Mesendoderm (in vitro differentiated cells): Measurements from ENCODE around the gene TMEM89.

ENCODE experiments used
- DNase-seq: peaks from one replicate; pipeline ENCODE4 v3.0.0; 2013
- H2AK5ac ChIP-seq: 2 replicates; pipeline ENCODE4 v1.6.1; 2013; ENCODE audit warnings: low read length, inconsistent platforms
- H2BK120ac ChIP-seq: 2 replicates; pipeline ENCODE4 v1.6.1; 2013; ENCODE audit warnings: low read depth, mild to moderate bottlenecking, low read length, moderate library complexity, mixed read lengths
- H2BK15ac ChIP-seq: replicated peaks from 2 replicates; pipeline ENCODE4 v1.6.1; 2013; ENCODE audit warnings: low read depth, mild to moderate bottlenecking, moderate library complexity
- H2BK5ac ChIP-seq: 2 replicates; pipeline ENCODE4 v1.6.1; 2013; ENCODE audit warnings: low read length, inconsistent platforms
- H3K18ac ChIP-seq: 2 replicates; pipeline ENCODE4 v1.6.1; 2013; ENCODE audit warnings: mild to moderate bottlenecking, low read length, mixed read lengths
- H3K23ac ChIP-seq: one replicate; pipeline ENCODE4 v1.6.1; 2013; ENCODE audit warnings: low read length
- H3K27ac ChIP-seq: 2 replicates; pipeline ENCODE4 v1.5.1; 2013; ENCODE audit warnings: low read depth, mild to moderate bottlenecking, inconsistent platforms, low read length, moderate library complexity
- H3K27me3 ChIP-seq: 2 replicates; pipeline ENCODE4 v1.6.1; 2013; ENCODE audit warnings: low read length, control low read depth, mild to moderate bottlenecking, inconsistent platforms; ENCODE audit not compliant: insufficient read depth, poor library complexity
- H3K36me3 ChIP-seq: 2 replicates; pipeline ENCODE4 v1.6.1; 2013; ENCODE audit warnings: low read length, inconsistent platforms; ENCODE audit not compliant: control insufficient read depth, insufficient read depth
- H3K4ac ChIP-seq: one replicate; pipeline ENCODE4 v1.6.1; 2013; ENCODE audit warnings: low read depth, mild to moderate bottlenecking, low read length, moderate library complexity
- H3K4me1 ChIP-seq: 2 replicates; pipeline ENCODE4 v1.6.1; 2013; ENCODE audit warnings: low read depth, low read length, inconsistent platforms; ENCODE audit not compliant: control insufficient read depth
- H3K4me2 ChIP-seq: 2 replicates; pipeline ENCODE4 v1.6.1; 2013; ENCODE audit warnings: low read length
- H3K4me3 ChIP-seq: 2 replicates; pipeline ENCODE4 v1.5.1; 2013; ENCODE audit warnings: mild to moderate bottlenecking, low read length
- H3K56ac ChIP-seq: one replicate; pipeline ENCODE4 v1.6.1; 2013; ENCODE audit warnings: low read length
- H3K79me1 ChIP-seq: 2 replicates; pipeline ENCODE4 v1.6.1; 2013; ENCODE audit warnings: low read length, inconsistent platforms
- H3K79me2 ChIP-seq: 2 replicates; pipeline ENCODE4 v1.6.1; 2013; ENCODE audit warnings: mild to moderate bottlenecking, low read length; ENCODE audit not compliant: control insufficient read depth, insufficient read depth
- H3K9ac ChIP-seq: 2 replicates; pipeline ENCODE4 v1.6.1; 2013; ENCODE audit warnings: low read length, inconsistent platforms
- H4K5ac ChIP-seq: one replicate; pipeline ENCODE4 v1.6.1; 2013; ENCODE audit warnings: low read length
- H4K8ac ChIP-seq: one replicate; pipeline ENCODE4 v1.6.1; 2013; ENCODE audit warnings: low read depth, mild to moderate bottlenecking, control low read depth, low read length, moderate library complexity
- WGBS: extraction: QIAGEN DNeasy Blood & Tissue Kit; methylation state at CpG from one replicate; pipeline ENCODE4 v1.1.7; 2013; ENCODE audit warnings: low lambda C conversion rate, missing lambda C conversion rate; ENCODE audit not compliant: insufficient coverage; ENCODE audit errors: extremely low coverage; 5-methylcytosine and 5-hydroxymethylcytosine counted together

TMEM89 gene

GRCh38 chr3:48662145-48662752 lies 40.7 kb upstream of the TMEM89 start:
- Histone ChIP-seq H3K79me1 (no peaks in the 10 kb centered on the region), H3K79me2 (no peaks in the 10 kb centered on the region), H3K36me3 (no peaks in the 10 kb centered on the region), H3K4me3 (no peak overlapping the region), H3K23ac (no peak overlapping the region), H3K56ac (peak overlapping the region; percentile 84), H2AK5ac (no peak overlapping the region), H2BK15ac (no peak overlapping the region), H4K5ac (no peak overlapping the region), H3K4me2 (peak overlapping the region; percentile 34), H2BK120ac (no peak overlapping the region), H3K27ac (no peak overlapping the region), H2BK5ac (no peak overlapping the region), H3K27me3 (no peaks in the 10 kb centered on the region), H4K8ac (no peak overlapping the region), H3K18ac (no peak overlapping the region), H3K9ac (no peak overlapping the region), H3K4me1 (no peaks in the 10 kb centered on the region), H3K4ac (no peak overlapping the region)
- no peak for DNase-seq
- WGBS, result no CpG with 5 or more reads among the region's 46 CpGs

GRCh38 chr3:48661501-48662144 lies 40.1 kb upstream of the TMEM89 start:
- no peak overlapping the region for H4K5ac ChIP-seq
- no peak overlapping the region for H3K4ac ChIP-seq
- no peaks in the 10 kb centered on the region for H3K27me3 ChIP-seq
- no peak overlapping the region for H2AK5ac ChIP-seq
- H3K4me3 ChIP-seq, result no peak overlapping the region
- H3K9ac ChIP-seq, result peak overlapping the region; percentile 64
- H4K8ac ChIP-seq, result no peak overlapping the region
- DNase-seq, result peak; percentile 70
- no peak overlapping the region for H2BK5ac ChIP-seq
- no peaks in the 10 kb centered on the region for H3K36me3 ChIP-seq
- peaks cover 2% of the 10 kb centered on the region for H3K4me1 ChIP-seq
- no peak overlapping the region for H2BK15ac ChIP-seq
- no peak overlapping the region for H2BK120ac ChIP-seq
- H3K79me1 ChIP-seq, result no peaks in the 10 kb centered on the region
- no peaks in the 10 kb centered on the region for H3K79me2 ChIP-seq
- WGBS, result no CpG with 5 or more reads among the region's 67 CpGs
- no peak overlapping the region for H3K27ac ChIP-seq
- no peak overlapping the region for H3K23ac ChIP-seq
- no peak overlapping the region for H3K18ac ChIP-seq
- peak overlapping the region; percentile 90 for H3K4me2 ChIP-seq
- H3K56ac ChIP-seq, result peak overlapping the region; percentile 76

- H3K36me3 ChIP-seq, result no peaks in the 10 kb centered on the region
- no peak overlapping the region for H3K4me3 ChIP-seq
Measured at GRCh38 chr3:48660800-48661400, 39.3 kb upstream of the TMEM89 start.

GRCh38 chr3:48656841-48657281 lies 35.3 kb upstream of the TMEM89 start:
- no peak overlapping the region for H3K27ac ChIP-seq
- H3K4me1 ChIP-seq, result peaks cover 6% of the 10 kb centered on the region
- no CpG with 5 or more reads among the region's 45 CpGs for WGBS
- peak overlapping the region; percentile 85 for H3K56ac ChIP-seq
- no peaks in the 10 kb centered on the region for H3K27me3 ChIP-seq
- H3K4me3 ChIP-seq, result no peak overlapping the region
- no peak overlapping the region for H3K23ac ChIP-seq
- no peak overlapping the region for H3K18ac ChIP-seq
- H2BK120ac ChIP-seq, result no peak overlapping the region
- H3K79me1 ChIP-seq, result no peaks in the 10 kb centered on the region
- H3K9ac ChIP-seq, result peak overlapping the region; percentile 72
- H3K4ac ChIP-seq, result no peak overlapping the region
- no peak overlapping the region for H3K4me2 ChIP-seq
- H3K79me2 ChIP-seq, result no peaks in the 10 kb centered on the region
- H3K36me3 ChIP-seq, result no peaks in the 10 kb centered on the region
- peak overlapping the region; percentile 65 for H2AK5ac ChIP-seq
- H4K5ac ChIP-seq, result no peak overlapping the region
- no peak for DNase-seq
- no peak overlapping the region for H4K8ac ChIP-seq
- no peak overlapping the region for H2BK5ac ChIP-seq
- no peak overlapping the region for H2BK15ac ChIP-seq

More at GRCh38 chr3:48660800-48661400, 39.3 kb upstream of the TMEM89 start:
- Histone ChIP-seq H3K79me2 (no peaks in the 10 kb centered on the region), H3K23ac (no peak overlapping the region), H3K56ac (no peak overlapping the region), H3K27ac (no peak overlapping the region), H3K4ac (no peak overlapping the region), H2BK5ac (no peak overlapping the region), H3K18ac (no peak overlapping the region), H3K4me2 (no peak overlapping the region), H3K27me3 (no peaks in the 10 kb centered on the region), H3K9ac (no peak overlapping the region), H2AK5ac (no peak overlapping the region), H4K5ac (no peak overlapping the region), H3K4me1 (peaks cover 4% of the 10 kb centered on the region), H4K8ac (no peak overlapping the region), H3K79me1 (no peaks in the 10 kb centered on the region), H2BK120ac (no peak overlapping the region), H2BK15ac (no peak overlapping the region)
- DNase-seq, result no peak
- WGBS, result no CpG with 5 or more reads among the region's 61 CpGs

GRCh38 chr3:48656061-48656840 lies 34.7 kb upstream of the TMEM89 start:
- Histone ChIP-seq H3K9ac (peak overlapping the region; percentile 72), H3K4me2 (peak overlapping the region; percentile 52), H3K79me1 (no peaks in the 10 kb centered on the region), H2BK15ac (no peak overlapping the region), H3K27me3 (no peaks in the 10 kb centered on the region), H3K79me2 (no peaks in the 10 kb centered on the region), H4K8ac (no peak overlapping the region), H4K5ac (no peak overlapping the region), H3K4me1 (peaks cover 6% of the 10 kb centered on the region), H2BK120ac (no peak overlapping the region), H2AK5ac (no peak overlapping the region), H3K18ac (no peak overlapping the region), H3K56ac (peak overlapping the region; percentile 85), H3K4me3 (peak overlapping the region; percentile 32), H3K36me3 (no peaks in the 10 kb centered on the region), H3K27ac (peak overlapping the region; percentile 24), H2BK5ac (peak overlapping the region; percentile 25), H3K23ac (no peak overlapping the region), H3K4ac (no peak overlapping the region)
- peak; percentile 93 for DNase-seq
- WGBS, result no CpG with 5 or more reads among the region's 94 CpGs
